Neural cell (in vitro differentiated cells): ENCODE results near the gene HTR5A. TPM values are rescaled to one million over a fixed set of nuclear protein-coding genes. Genes with fewer than 3 reads are reported as not detected.

Source experiments
- H2AFZ ChIP-seq: fragments of 200-600, 300-800 bp; sonication (generic), shearing (Covaris generic); 2 replicates; pipeline ENCODE4 v1.6.0; 2014; ENCODE audit warnings: low read depth, mild to moderate bottlenecking, antibody characterized with exemption, low read length, moderate library complexity
- H3F3A ChIP-seq: fragments of 200-600 bp; shearing (Covaris generic); 2 replicates; pipeline ENCODE4 v1.6.1; 2016; ENCODE audit warnings: mild to moderate bottlenecking, moderate library complexity, mixed read lengths, antibody characterized with exemption, low read length; ENCODE audit not compliant: insufficient read depth, poor library complexity, severe bottlenecking
- H3K27ac ChIP-seq: fragments of 200-600, 300-800 bp; sonication (generic), shearing (Covaris generic); 2 replicates; pipeline ENCODE4 v1.5.1; 2014; ENCODE audit warnings: mild to moderate bottlenecking, low read length, moderate library complexity
- H3K27me3 ChIP-seq: fragments of 300-800, 200-600 bp; sonication (generic), shearing (Covaris generic); 2 replicates; pipeline ENCODE4 v1.6.0; 2014; ENCODE audit warnings: mild to moderate bottlenecking, low read depth, low read length, moderate library complexity; ENCODE audit not compliant: insufficient read depth
- H3K36me3 ChIP-seq: fragments of 300-800, 200-600 bp; sonication (generic), shearing (Covaris generic); 2 replicates; pipeline ENCODE4 v1.5.1; 2014; ENCODE audit warnings: mild to moderate bottlenecking, antibody characterized with exemption, low read length, moderate library complexity; ENCODE audit not compliant: insufficient read depth
- H3K4me2 ChIP-seq: fragments of 300-800, 200-600 bp; sonication (generic), shearing (Covaris generic); 2 replicates; pipeline ENCODE4 v1.6.0; 2014; ENCODE audit warnings: mild to moderate bottlenecking, low read length
- H3K4me3 ChIP-seq: fragments of 300-800, 200-600 bp; sonication (generic), shearing (Covaris generic); 2 replicates; pipeline ENCODE4 v1.5.1; 2014; ENCODE audit warnings: mild to moderate bottlenecking, low read length, moderate library complexity
- H3K79me2 ChIP-seq: fragments of 200-600 bp; shearing (Covaris generic); replicated peaks from 2 replicates; pipeline ENCODE4 v1.6.0; 2014; ENCODE audit warnings: mild to moderate bottlenecking, low read length, moderate library complexity; ENCODE audit not compliant: insufficient read depth
- H3K9ac ChIP-seq: fragments of 300-800, 200-600 bp; sonication (generic), shearing (Covaris generic); 2 replicates; pipeline ENCODE4 v1.6.1; 2016; ENCODE audit warnings: mild to moderate bottlenecking, low read length, mixed read lengths
- H3K9me2 ChIP-seq: fragments of 200-600 bp; shearing (Covaris generic); 2 replicates; pipeline ENCODE4 v1.6.1; 2016; ENCODE audit warnings: mild to moderate bottlenecking, low read length, mixed read lengths; ENCODE audit not compliant: insufficient read depth
- H3K9me3 ChIP-seq: fragments of 200-600, 300-800 bp; sonication (generic), shearing (Covaris generic); 2 replicates; pipeline ENCODE4 v1.6.1; 2016; ENCODE audit warnings: mild to moderate bottlenecking, mixed run types, low read length, moderate library complexity, mixed read lengths
- H4K20me1 ChIP-seq: fragments of 200-600 bp; shearing (Covaris generic); 2 replicates; pipeline ENCODE4 v1.6.1; 2016; ENCODE audit warnings: mild to moderate bottlenecking, mixed run types; ENCODE audit not compliant: insufficient read depth
- CTCF ChIP-seq: fragments of 450-650 bp; IDR thresholded peaks from 2 replicates; pipeline ENCODE4 v1.5.1; 2014; ENCODE audit warnings: antibody characterized with exemption, mild to moderate bottlenecking, moderate library complexity; ENCODE audit not compliant: poor library complexity, severe bottlenecking
- EP300 ChIP-seq: fragments of 450-650 bp; conservative IDR thresholded peaks from 2 replicates; pipeline ENCODE4 v1.6.1; 2014; ENCODE audit warnings: antibody characterized with exemption, mild to moderate bottlenecking, moderate library complexity; ENCODE audit not compliant: poor library complexity, severe bottlenecking
- EZH2 ChIP-seq: fragments of 200-600, 300-800 bp; shearing (Covaris generic), sonication (generic); IDR thresholded peaks from 2 replicates; pipeline ENCODE4 v1.6.1; 2014; ENCODE audit warnings: antibody characterized with exemption, low read length, borderline replicate concordance, mild to moderate bottlenecking; ENCODE audit not compliant: insufficient read depth, poor library complexity, severe bottlenecking
- MXI1 ChIP-seq: fragments of 450-650 bp; conservative IDR thresholded peaks from 2 replicates; pipeline ENCODE4 v1.6.1; 2014; ENCODE audit warnings: antibody characterized with exemption, mild to moderate bottlenecking; ENCODE audit not compliant: poor library complexity, severe bottlenecking
- POLR2AphosphoS5 ChIP-seq: IDR thresholded peaks from 2 replicates; pipeline ENCODE4 v1.6.1; 2012
- RAD21 ChIP-seq: fragments of 450-650 bp; conservative IDR thresholded peaks from 2 replicates; pipeline ENCODE4 v1.6.1; 2014; ENCODE audit warnings: antibody characterized with exemption, mild to moderate bottlenecking, moderate library complexity
- REST ChIP-seq: IDR thresholded peaks from 2 replicates; pipeline ENCODE4 v1.6.1; 2012; ENCODE audit warnings: borderline replicate concordance
- SMC3 ChIP-seq: fragments of 450-650 bp; conservative IDR thresholded peaks from 2 replicates; pipeline ENCODE4 v1.6.1; 2014; ENCODE audit warnings: antibody characterized with exemption, mild to moderate bottlenecking, moderate library complexity; ENCODE audit not compliant: poor library complexity
- TAF1 ChIP-seq: IDR thresholded peaks from 2 replicates; pipeline ENCODE4 v1.6.1; 2012; ENCODE audit warnings: low read depth
- polyA plus RNA-seq: library from polyadenylated mRNA; depleted of rRNA; stranded (reverse); fragments of >200 nt; gene quantifications from 2 replicates; pipeline ENCODE4 v1.2.3, GENCODE V29; 2014

HTR5A gene
- polyA plus RNA-seq, 1 donor from 2014 or later: 0.14 TPM

GRCh38 chr7:155054761-155055160 lies 15.4 kb upstream of the HTR5A start:
- Histone ChIP-seq H3K36me3 (no peaks in the 10 kb centered on the region), H3K9me2 (no peaks in the 10 kb centered on the region), H3K79me2 (no peaks in the 10 kb centered on the region), H3K27me3 (no peaks in the 10 kb centered on the region), H4K20me1 (no peaks in the 10 kb centered on the region), H3K9me3 (no peaks in the 10 kb centered on the region), H3K4me2 (no peak overlapping the region), H3F3A (no peaks in the 10 kb centered on the region), H3K4me3 (no peak overlapping the region), H3K9ac (no peak overlapping the region), H2AFZ (no peak overlapping the region), H3K27ac (no peak overlapping the region)
- TF ChIP-seq SMC3 (no peak), REST (no peak), CTCF (no peak), EZH2 (no peak), MXI1 (no peak), RAD21 (no peak), POLR2AphosphoS5 (no peak), EP300 (no peak), TAF1 (no peak)

GRCh38 chr7:155057076-155057475 lies 13.0 kb upstream of the HTR5A start:
- Histone ChIP-seq H3K9me2 (no peaks in the 10 kb centered on the region), H3F3A (no peaks in the 10 kb centered on the region), H3K27ac (no peak overlapping the region), H3K79me2 (no peaks in the 10 kb centered on the region), H3K9ac (no peak overlapping the region), H3K4me2 (no peak overlapping the region), H2AFZ (no peak overlapping the region), H4K20me1 (no peaks in the 10 kb centered on the region), H3K4me3 (no peak overlapping the region), H3K27me3 (no peaks in the 10 kb centered on the region), H3K9me3 (no peaks in the 10 kb centered on the region), H3K36me3 (no peaks in the 10 kb centered on the region)
- no peak for TF ChIP-seq MXI1
- TF ChIP-seq EZH2: no peak
- TF ChIP-seq TAF1: no peak
- TF ChIP-seq REST: no peak
- TF ChIP-seq EP300: no peak
- TF ChIP-seq POLR2AphosphoS5: no peak
- TF ChIP-seq RAD21: no peak
- TF ChIP-seq CTCF: no peak
- TF ChIP-seq SMC3: no peak
